Measurements from ENCODE around the gene ZNF827. TPM values are rescaled to one million over a fixed set of nuclear protein-coding genes. Genes with fewer than 3 reads are reported as not detected.
A peak's percentile ranks its signal among the peaks of the same experiment; 100 is the strongest.

Gene ZNF827
- total and polyA plus RNA-seq, 4 experiments from 2014 or later = 1.4 to 27.3 (median 14.0) TPM

- Mint-ChIP-seq H3K27ac (peak overlapping the region in 1 of 7 donors; percentile 31), H3K4me3 (no peak overlapping the region), H3K27me3 (no peaks in the 10 kb centered on the region), H3K9me3 (no peaks in the 10 kb centered on the region), H3K36me3 (peaks cover 28 to 41% of the 10 kb centered on the region in 2 donors), H3K4me1 (peaks cover 5 to 26% (median 17%) of the 10 kb centered on the region in 4 donors)
- Histone ChIP-seq H3K4me3 (ENCODE audit: low read length in 2 of 2) (no peak overlapping the region), H3K4me1 (ENCODE audit: insufficient read depth, low read length) (no peaks in the 10 kb centered on the region), H3K36me3 (ENCODE audit: insufficient read depth, low read length) (no peaks in the 10 kb centered on the region), H3K9me3 (ENCODE audit: control insufficient read depth in 1 of 2, low read length in 2 of 2) (no peaks in the 10 kb centered on the region), H3K27me3 (ENCODE audit: insufficient read depth, low read length) (no peaks in the 10 kb centered on the region), H3K27ac (ENCODE audit: low read depth, low read length) (no peak overlapping the region)
- POLR2A ChIA-PET (ENCODE audit: partially characterized antibody) = no interaction called here
- DNase-seq = no peak
- intact Hi-C loops (cut with micrococcal nuclease) = no loop called here
- CTCF ChIA-PET (ENCODE audit: partially characterized antibody) = interaction anchor here (0.8 to 1.1 kb wide), 2 partner anchors 14 to 28 kb away, joined by 3 read pairs; no protein-coding TSS in a partner anchor
Measured at GRCh38 chr4:145904413-145905177, 34.0 kb downstream of the ZNF827 start.

- H3K27ac ChIP-seq (ENCODE audit: low read depth, low read length) = no peak overlapping the region
Measured at GRCh38 chr4:145902522-145902921, 36.1 kb downstream of the ZNF827 start.

GRCh38 chr4:145899886-145900460, 38.6 kb downstream of the ZNF827 start:
- CTCF ChIA-PET (ENCODE audit: partially characterized antibody) = no interaction called here
- H3K27ac Mint-ChIP-seq = no peak overlapping the region

More at GRCh38 chr4:145902522-145902921, 36.1 kb downstream of the ZNF827 start:
- Mint-ChIP-seq H3K36me3 (peaks cover 28 to 45% of the 10 kb centered on the region in 2 donors), H3K27ac (no peak overlapping the region), H3K9me3 (no peaks in the 10 kb centered on the region), H3K4me1 (peaks cover 2 to 12% (median 9%) of the 10 kb centered on the region in 4 donors), H3K27me3 (no peaks in the 10 kb centered on the region), H3K4me3 (no peak overlapping the region)
- ChIA-PET POLR2A (ENCODE audit: partially characterized antibody) (no interaction called here), CTCF (ENCODE audit: partially characterized antibody) (no interaction called here)
- Histone ChIP-seq H3K27me3 (ENCODE audit: insufficient read depth, low read length) (no peaks in the 10 kb centered on the region), H3K4me1 (ENCODE audit: insufficient read depth, low read length) (no peaks in the 10 kb centered on the region), H3K4me3 (ENCODE audit: low read length in 2 of 2) (no peak overlapping the region), H3K36me3 (ENCODE audit: insufficient read depth, low read length) (no peaks in the 10 kb centered on the region), H3K9me3 (ENCODE audit: control insufficient read depth in 1 of 2, low read length in 2 of 2) (no peaks in the 10 kb centered on the region)
- no peak for DNase-seq
- intact Hi-C loops (cut with micrococcal nuclease) = no loop called here

GRCh38 chr4:145898926-145899531, 39.6 kb downstream of the ZNF827 start:
- Histone ChIP-seq H3K4me1 (ENCODE audit: insufficient read depth, low read length) (peaks cover 19% of the 10 kb centered on the region), H3K27ac (ENCODE audit: low read depth, low read length) (no peak overlapping the region), H3K4me3 (ENCODE audit: low read length in 2 of 2) (no peak overlapping the region), H3K36me3 (ENCODE audit: insufficient read depth, low read length) (no peaks in the 10 kb centered on the region), H3K9me3 (ENCODE audit: control insufficient read depth in 1 of 2, low read length in 2 of 2) (no peaks in the 10 kb centered on the region), H3K27me3 (ENCODE audit: insufficient read depth, low read length) (no peaks in the 10 kb centered on the region)
- no peaks in the 10 kb centered on the region for H3K9me3 Mint-ChIP-seq
- ChIA-PET CTCF (ENCODE audit: partially characterized antibody) (no interaction called here), POLR2A (ENCODE audit: partially characterized antibody) (no interaction called here)
- no peak overlapping the region for H3K4me3 Mint-ChIP-seq
- H3K27me3 Mint-ChIP-seq = no peaks in the 10 kb centered on the region
- no peak for DNase-seq
- H3K27ac Mint-ChIP-seq = peak overlapping the region in 1 of 7 donors; percentile 44
- peaks cover 27 to 36% of the 10 kb centered on the region in 2 donors for H3K36me3 Mint-ChIP-seq
- H3K4me1 Mint-ChIP-seq = peaks cover 20 to 36% (median 26%) of the 10 kb centered on the region in 4 donors
- intact Hi-C loops (cut with micrococcal nuclease) = no loop called here

More at GRCh38 chr4:145899886-145900460, 38.6 kb downstream of the ZNF827 start:
- POLR2A ChIA-PET (ENCODE audit: partially characterized antibody) = no interaction called here
- Histone ChIP-seq H3K4me1 (ENCODE audit: insufficient read depth, low read length) (peaks cover 13% of the 10 kb centered on the region), H3K9me3 (ENCODE audit: control insufficient read depth in 1 of 2, low read length in 2 of 2) (no peaks in the 10 kb centered on the region), H3K4me3 (ENCODE audit: low read length in 2 of 2) (no peak overlapping the region), H3K27ac (ENCODE audit: low read depth, low read length) (no peak overlapping the region), H3K27me3 (ENCODE audit: insufficient read depth, low read length) (no peaks in the 10 kb centered on the region), H3K36me3 (ENCODE audit: insufficient read depth, low read length) (no peaks in the 10 kb centered on the region)
- peaks cover 28 to 45% of the 10 kb centered on the region in 2 donors for H3K36me3 Mint-ChIP-seq
- H3K4me1 Mint-ChIP-seq = peaks cover 14 to 37% (median 24%) of the 10 kb centered on the region in 4 donors
- H3K4me3 Mint-ChIP-seq = no peak overlapping the region
- intact Hi-C loops (cut with micrococcal nuclease) = no loop called here
- H3K9me3 Mint-ChIP-seq = no peaks in the 10 kb centered on the region
- no peak for DNase-seq
- H3K27me3 Mint-ChIP-seq = no peaks in the 10 kb centered on the region

- intact Hi-C loops (cut with micrococcal nuclease) = no loop called here
Measured at GRCh38 chr4:145898466-145898865, 40.2 kb downstream of the ZNF827 start.

GRCh38 chr4:145895056-145895455, 43.6 kb downstream of the ZNF827 start:
- Mint-ChIP-seq H3K9me3 (no peaks in the 10 kb centered on the region), H3K4me1 (peaks cover 22 to 37% (median 24%) of the 10 kb centered on the region in 4 donors), H3K4me3 (peak overlapping the region in 2 of 8 donors; percentile 21 to 61), H3K36me3 (peaks cover 18 to 28% of the 10 kb centered on the region in 2 donors), H3K27me3 (no peaks in the 10 kb centered on the region), H3K27ac (no peak overlapping the region)
- no peak overlapping the region for H3K27ac ChIP-seq (ENCODE audit: low read depth, low read length)
- H3K9me3 ChIP-seq (ENCODE audit: control insufficient read depth in 1 of 2, low read length in 2 of 2) = no peaks in the 10 kb centered on the region
- H3K27me3 ChIP-seq (ENCODE audit: insufficient read depth, low read length) = no peaks in the 10 kb centered on the region
- POLR2A ChIA-PET (ENCODE audit: partially characterized antibody) = no interaction called here
- H3K4me3 ChIP-seq (ENCODE audit: low read length in 2 of 2) = no peak overlapping the region
- peaks cover 19% of the 10 kb centered on the region for H3K4me1 ChIP-seq (ENCODE audit: insufficient read depth, low read length)
- no peak for DNase-seq
- H3K36me3 ChIP-seq (ENCODE audit: insufficient read depth, low read length) = no peaks in the 10 kb centered on the region
- intact Hi-C loops (cut with micrococcal nuclease) = no loop called here
- CTCF ChIA-PET (ENCODE audit: partially characterized antibody) = no interaction called here

More at GRCh38 chr4:145898466-145898865, 40.2 kb downstream of the ZNF827 start:
- Mint-ChIP-seq H3K4me1 (peaks cover 22 to 37% (median 26%) of the 10 kb centered on the region in 4 donors), H3K27ac (no peak overlapping the region), H3K9me3 (no peaks in the 10 kb centered on the region), H3K4me3 (no peak overlapping the region), H3K36me3 (peaks cover 24 to 34% of the 10 kb centered on the region in 2 donors), H3K27me3 (no peaks in the 10 kb centered on the region)
- Histone ChIP-seq H3K9me3 (ENCODE audit: control insufficient read depth in 1 of 2, low read length in 2 of 2) (no peaks in the 10 kb centered on the region), H3K4me3 (ENCODE audit: low read length in 2 of 2) (no peak overlapping the region), H3K27me3 (ENCODE audit: insufficient read depth, low read length) (no peaks in the 10 kb centered on the region), H3K27ac (ENCODE audit: low read depth, low read length) (no peak overlapping the region), H3K36me3 (ENCODE audit: insufficient read depth, low read length) (no peaks in the 10 kb centered on the region), H3K4me1 (ENCODE audit: insufficient read depth, low read length) (peaks cover 19% of the 10 kb centered on the region)
- ChIA-PET CTCF (ENCODE audit: partially characterized antibody) (no interaction called here), POLR2A (ENCODE audit: partially characterized antibody) (no interaction called here)
- no peak for DNase-seq

GRCh38 chr4:145891958-145892357, 46.7 kb downstream of the ZNF827 start:
- Mint-ChIP-seq H3K27ac (peak overlapping the region in 2 of 7 donors; percentile 49 to 60), H3K36me3 (peaks cover 26 to 27% of the 10 kb centered on the region in 2 donors), H3K9me3 (no peaks in the 10 kb centered on the region), H3K4me3 (no peak overlapping the region), H3K27me3 (no peaks in the 10 kb centered on the region), H3K4me1 (peaks cover 22 to 31% (median 24%) of the 10 kb centered on the region in 4 donors)
- Histone ChIP-seq H3K4me1 (ENCODE audit: insufficient read depth, low read length) (peaks cover 19% of the 10 kb centered on the region), H3K9me3 (ENCODE audit: control insufficient read depth in 1 of 2, low read length in 2 of 2) (no peaks in the 10 kb centered on the region), H3K4me3 (ENCODE audit: low read length in 2 of 2) (no peak overlapping the region), H3K27me3 (ENCODE audit: insufficient read depth, low read length) (no peaks in the 10 kb centered on the region), H3K36me3 (ENCODE audit: insufficient read depth, low read length) (no peaks in the 10 kb centered on the region), H3K27ac (ENCODE audit: low read depth, low read length) (no peak overlapping the region)
- no peak for DNase-seq
- CTCF ChIA-PET (ENCODE audit: partially characterized antibody) = no interaction called here
- intact Hi-C loops (cut with micrococcal nuclease) = no loop called here
- POLR2A ChIA-PET (ENCODE audit: partially characterized antibody) = no interaction called here

Data from CD4-positive, alpha-beta memory T cell (primary cell).